OCI-LY7 (cell line): ENCODE measurements around the gene LYRM2. TPM values are rescaled to one million over a fixed set of nuclear protein-coding genes. Genes with fewer than 3 reads are reported as not detected.

ENCODE experiments used
- BruUV-seq: library from RNA; stranded (reverse); fragments of 400-500 nt; replicated peaks from 2 replicates; lab custom pipeline; 2021; lab: Mats Ljungman, UMichigan
- CTCF ChIA-PET: fragments of 300-600 bp; sonication (Branson Sonifier 250); formaldehyde crosslinking; loops from one replicate; lab custom pipeline; 2022; ENCODE audit warnings: antibody characterized with exemption; ENCODE audit not compliant: unreplicated experiment; lab: Charles Lee
- POLR2A ChIA-PET: fragments of 300-600 bp; sonication (Branson Sonifier 250); formaldehyde crosslinking; loops from one replicate; lab custom pipeline; 2022; ENCODE audit warnings: antibody characterized with exemption; lab: Charles Lee
- DNase-seq: peaks from one replicate; pipeline ENCODE4 v3.0.0-alpha.2; 2015; ENCODE audit warnings: low spot score
- H2AFZ ChIP-seq: fragments of 200-600 bp; sonication (generic), shearing (Covaris generic); 2 replicates; pipeline ENCODE4 v1.6.1; 2014; ENCODE audit warnings: mild to moderate bottlenecking, antibody characterized with exemption, low read length, moderate library complexity
- H3K27ac ChIP-seq: fragments of 200-600 bp; sonication (generic); 2 replicates; pipeline ENCODE4 v1.5.1; 2014; ENCODE audit warnings: mixed run types, low read depth, mild to moderate bottlenecking, moderate library complexity, low read length, inconsistent platforms; ENCODE audit not compliant: poor library complexity, severe bottlenecking
- H3K36me3 ChIP-seq: fragments of 200-600 bp; sonication (generic); 2 replicates; pipeline ENCODE4 v1.6.1; 2014; ENCODE audit warnings: mild to moderate bottlenecking, antibody characterized with exemption, low read length, moderate library complexity, mixed read lengths; ENCODE audit not compliant: insufficient read depth
- H3K4me1 ChIP-seq: fragments of 200-600 bp; sonication (generic); 2 replicates; pipeline ENCODE4 v1.5.1; 2014; ENCODE audit warnings: mild to moderate bottlenecking, low read length; ENCODE audit not compliant: insufficient read depth, poor library complexity, severe bottlenecking
- H3K4me2 ChIP-seq: fragments of 200-600 bp; sonication (generic); 2 replicates; pipeline ENCODE4 v1.6.1; 2014; ENCODE audit warnings: mild to moderate bottlenecking, low read length
- H3K4me3 ChIP-seq: fragments of 200-600 bp; sonication (generic); 2 replicates; pipeline ENCODE4 v1.5.1; 2014; ENCODE audit warnings: mild to moderate bottlenecking, low read depth, low read length; ENCODE audit not compliant: poor library complexity, severe bottlenecking
- H3K79me2 ChIP-seq: fragments of 200-600 bp; sonication (generic); 2 replicates; pipeline ENCODE4 v1.6.1; 2016; ENCODE audit warnings: low read depth, mild to moderate bottlenecking, low read length, moderate library complexity, mixed read lengths; ENCODE audit not compliant: insufficient read depth
- H3K9me2 ChIP-seq: fragments of 200-600 bp; sonication (generic); 2 replicates; pipeline ENCODE4 v1.6.1; 2016; ENCODE audit warnings: mild to moderate bottlenecking, low read length, mixed read lengths; ENCODE audit not compliant: insufficient read depth
- H3K9me3 ChIP-seq: fragments of 200-600 bp; sonication (generic); 2 replicates; pipeline ENCODE4 v1.6.1; 2014; ENCODE audit warnings: mild to moderate bottlenecking, mixed run types, low read length, mixed read lengths
- H4K20me1 ChIP-seq: fragments of 200-600 bp; sonication (generic); 2 replicates; pipeline ENCODE4 v1.6.1; 2014; ENCODE audit warnings: mild to moderate bottlenecking, antibody characterized with exemption, low read length, moderate library complexity, mixed read lengths; ENCODE audit not compliant: insufficient read depth
- CTCF ChIP-seq: fragments of 200-600 bp; sonication (generic); conservative IDR thresholded peaks from 2 replicates; pipeline ENCODE4 v1.5.1; 2014; ENCODE audit warnings: mild to moderate bottlenecking, antibody characterized with exemption, low read length, moderate library complexity, mixed read lengths
- EZH2phosphoT487 ChIP-seq: fragments of 200-600 bp; sonication (generic); IDR thresholded peaks from 2 replicates; pipeline ENCODE4 v1.6.1; 2018; ENCODE audit warnings: low read depth, borderline replicate concordance, mild to moderate bottlenecking, mixed run types, antibody characterized with exemption, low read length, moderate library complexity, mixed read lengths
- intact Hi-C: fragments of 100-400 bp; cut with micrococcal nuclease; formaldehyde crosslinking; loops from one replicate; pipeline ENCODE4 v1.10.0; 2022; ENCODE audit not compliant: unreplicated experiment
- total RNA-seq, 2 experiments: library from RNA; depleted of rRNA in 1 of 2; stranded (reverse); fragments of >200 nt in 1 of 2; shearing (Covaris generic) in 1 of 2; gene quantifications; 2 replicates each; pipeline ENCODE4 v1.2.3, GENCODE V29; 2014 to 2022

Gene LYRM2
- total RNA-seq, 2 experiments from 2014 or later: 17.7 to 40.6 TPM

GRCh38 chr6:89526563-89526869 lies 112.0 kb downstream of the LYRM2 start:
- intact Hi-C loops: no loop called here
- BruUV-seq: no TSS peak

GRCh38 chr6:89525786-89526562 lies 112.6 kb downstream of the LYRM2 start:
- no peaks in the 10 kb centered on the region for H3K36me3 ChIP-seq
- H3K9me3 ChIP-seq: no peaks in the 10 kb centered on the region
- H4K20me1 ChIP-seq: no peaks in the 10 kb centered on the region
- H3K4me1 ChIP-seq: peaks cover 14% of the 10 kb centered on the region
- intact Hi-C loops: no loop called here
- H3K79me2 ChIP-seq: no peaks in the 10 kb centered on the region
- H2AFZ ChIP-seq: no peak overlapping the region
- DNase-seq: no peak
- H3K4me3 ChIP-seq: no peak overlapping the region
- POLR2A ChIA-PET: interaction anchor here (0.6 kb wide), 1 partner anchor 23 kb away, joined by 3 read pairs; no protein-coding TSS in a partner anchor
- CTCF ChIA-PET: no interaction called here
- no peak for TF ChIP-seq CTCF
- no peak for TF ChIP-seq EZH2phosphoT487
- no peaks in the 10 kb centered on the region for H3K9me2 ChIP-seq
- no TSS peak for BruUV-seq
- H3K4me2 ChIP-seq: no peak overlapping the region
- no peak overlapping the region for H3K27ac ChIP-seq

More at GRCh38 chr6:89526563-89526869, 112.0 kb downstream of the LYRM2 start:
- no peak for TF ChIP-seq CTCF
- TF ChIP-seq EZH2phosphoT487: no peak
- Histone ChIP-seq H3K79me2 (no peaks in the 10 kb centered on the region), H4K20me1 (no peaks in the 10 kb centered on the region), H3K9me3 (no peaks in the 10 kb centered on the region), H3K36me3 (no peaks in the 10 kb centered on the region), H3K4me2 (no peak overlapping the region), H3K9me2 (no peaks in the 10 kb centered on the region), H2AFZ (no peak overlapping the region), H3K4me3 (no peak overlapping the region), H3K4me1 (peaks cover 14% of the 10 kb centered on the region), H3K27ac (no peak overlapping the region)
- CTCF ChIA-PET: no interaction called here
- DNase-seq: no peak
- POLR2A ChIA-PET: interaction anchor here (0.6 kb wide), 1 partner anchor 23 kb away, joined by 3 read pairs; no protein-coding TSS in a partner anchor

GRCh38 chr6:89522778-89523177 lies 115.8 kb downstream of the LYRM2 start:
- Histone ChIP-seq H3K36me3 (no peaks in the 10 kb centered on the region), H3K4me2 (no peak overlapping the region), H3K4me3 (no peak overlapping the region), H3K9me3 (no peaks in the 10 kb centered on the region), H4K20me1 (no peaks in the 10 kb centered on the region), H3K79me2 (no peaks in the 10 kb centered on the region), H3K27ac (no peak overlapping the region), H3K9me2 (no peaks in the 10 kb centered on the region), H2AFZ (no peak overlapping the region), H3K4me1 (no peaks in the 10 kb centered on the region)
- no peak for DNase-seq
- POLR2A ChIA-PET: interaction anchor here (0.8 kb wide), 1 partner anchor 63 kb away, joined by 3 read pairs; no protein-coding TSS in a partner anchor
- intact Hi-C loops: no loop called here
- no TSS peak for BruUV-seq
- CTCF ChIA-PET: no interaction called here
- no peak for TF ChIP-seq EZH2phosphoT487
